GM18508 (cell line): ENCODE results near the gene CD226.
"Not testable (repeated sequence)": the region's sequence is repeated elsewhere in the genome, so short reads cannot be mapped to it uniquely, and the experiment has no call there.

Experiments
- ATAC-seq: cut with Tn5 transposase; IDR thresholded peaks from one replicate; pipeline ENCODE4 v1.9.1; 2021; ENCODE audit warnings: moderate number of reproducible peaks; ENCODE audit not compliant: insufficient read depth, unreplicated experiment

Gene CD226

GRCh38 chr18:69929041-69929774, 18.5 kb downstream of the CD226 start:
- ATAC-seq = no peak

DNA sequence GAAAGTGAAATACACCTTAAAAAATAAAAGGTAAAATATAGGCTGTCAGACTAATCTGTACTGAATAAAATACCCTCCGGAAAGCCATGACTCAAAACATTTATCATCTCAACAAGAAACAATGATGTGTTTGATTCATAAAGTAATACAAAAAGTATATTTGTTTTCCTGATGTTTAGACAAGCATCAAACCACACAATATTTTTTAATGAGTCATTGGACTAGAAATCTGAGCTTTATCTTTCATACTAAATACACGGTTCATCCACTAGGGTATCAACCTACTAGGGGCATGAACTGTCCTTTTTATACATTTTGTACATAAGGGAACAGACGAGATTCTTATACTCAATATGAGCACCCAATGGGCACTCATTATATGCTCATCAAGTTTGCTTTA, 31.3 kb downstream of the CD226 start:
- ATAC-seq = no peak

DNA sequence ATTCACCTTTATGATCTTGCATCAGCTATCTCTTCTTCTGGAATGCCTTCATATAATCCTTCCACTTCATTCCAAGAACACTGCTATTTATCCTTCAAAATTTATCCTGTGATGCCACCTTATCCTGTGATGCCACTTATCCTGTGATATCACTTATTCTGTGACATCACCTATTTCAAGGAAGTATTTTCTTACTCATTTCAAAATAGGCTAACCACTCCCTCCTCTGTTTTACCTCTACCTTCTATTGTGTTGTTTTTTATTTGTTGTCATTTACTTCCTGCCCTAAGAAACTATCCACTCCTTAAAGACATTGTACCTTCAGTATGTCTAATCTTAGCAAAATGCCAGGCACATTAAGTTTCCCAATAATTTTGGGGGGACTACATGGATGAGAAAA, 38.8 kb downstream of the CD226 start:
- no peak for ATAC-seq

GRCh38 chr18:69906765-69907164, 40.9 kb downstream of the CD226 start:
- ATAC-seq = no peak

GRCh38 chr18:69900941-69901340, 46.7 kb downstream of the CD226 start:
- no peak for ATAC-seq

DNA sequence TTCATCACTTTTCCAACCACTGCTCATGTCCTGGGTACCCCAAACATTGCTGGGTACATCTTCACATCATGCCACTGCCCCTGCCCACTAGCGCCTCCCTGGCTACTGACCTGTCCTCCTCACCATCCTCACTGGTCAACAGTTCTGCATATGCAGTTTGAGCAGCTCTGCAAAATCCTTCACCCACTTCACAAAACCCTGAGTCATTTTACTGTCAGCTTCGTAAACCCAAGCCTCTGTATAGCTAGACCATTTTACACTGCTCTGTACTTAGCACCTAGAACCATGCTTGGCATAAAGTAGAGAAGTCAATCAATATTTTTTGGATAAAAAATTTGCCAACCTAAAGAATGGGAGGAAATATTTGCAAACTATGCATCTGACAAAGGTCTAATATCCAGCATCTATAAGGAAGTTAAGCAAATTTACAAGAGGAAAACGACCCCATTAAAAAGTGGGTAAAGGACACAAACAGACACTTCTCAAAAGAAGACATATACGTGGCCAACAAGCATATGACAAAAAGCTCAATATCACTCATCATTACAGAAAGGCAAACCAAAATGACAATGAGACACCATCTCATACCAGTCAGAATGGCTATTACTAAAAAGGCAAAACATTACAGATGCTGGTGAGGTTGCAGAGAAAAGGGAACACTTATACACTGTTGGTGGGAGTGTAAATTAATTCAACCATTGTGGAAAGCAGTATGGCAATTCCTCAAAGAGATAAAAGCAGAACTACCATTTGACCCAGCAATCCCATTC, 48.3 kb downstream of the CD226 start:
- ATAC-seq = not testable (repeated sequence)

DNA sequence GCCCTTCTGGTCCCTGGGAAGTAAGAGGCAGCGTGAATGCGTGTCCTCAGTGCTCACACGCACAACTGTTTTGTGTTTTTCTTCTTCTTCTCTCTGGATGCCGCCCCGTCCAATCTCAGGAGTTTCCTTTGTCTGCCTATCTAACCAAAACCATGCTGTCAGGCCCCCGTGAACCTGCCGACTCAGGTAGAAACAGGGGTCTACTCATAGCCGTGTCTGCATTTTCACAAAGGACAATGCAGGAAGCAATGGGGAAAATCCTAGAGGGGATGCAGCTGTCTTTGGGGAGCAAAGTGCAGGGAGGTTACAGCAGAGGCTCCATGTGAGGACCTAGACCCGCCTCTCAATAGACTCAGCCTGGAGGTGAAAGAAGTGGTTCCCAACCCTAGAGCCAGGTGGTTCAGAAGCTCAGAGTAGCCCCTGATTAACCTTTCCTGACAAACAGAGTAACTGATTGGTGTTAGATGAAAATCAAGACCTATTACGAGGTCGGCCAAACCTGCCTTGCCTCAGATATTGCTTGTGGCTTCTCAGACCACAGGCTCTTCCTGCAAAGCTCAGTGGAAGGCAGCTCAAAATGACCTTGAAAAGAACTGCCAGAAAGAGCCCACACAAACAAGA, 49.3 kb downstream of the CD226 start:
- ATAC-seq = peak; percentile 40

DNA sequence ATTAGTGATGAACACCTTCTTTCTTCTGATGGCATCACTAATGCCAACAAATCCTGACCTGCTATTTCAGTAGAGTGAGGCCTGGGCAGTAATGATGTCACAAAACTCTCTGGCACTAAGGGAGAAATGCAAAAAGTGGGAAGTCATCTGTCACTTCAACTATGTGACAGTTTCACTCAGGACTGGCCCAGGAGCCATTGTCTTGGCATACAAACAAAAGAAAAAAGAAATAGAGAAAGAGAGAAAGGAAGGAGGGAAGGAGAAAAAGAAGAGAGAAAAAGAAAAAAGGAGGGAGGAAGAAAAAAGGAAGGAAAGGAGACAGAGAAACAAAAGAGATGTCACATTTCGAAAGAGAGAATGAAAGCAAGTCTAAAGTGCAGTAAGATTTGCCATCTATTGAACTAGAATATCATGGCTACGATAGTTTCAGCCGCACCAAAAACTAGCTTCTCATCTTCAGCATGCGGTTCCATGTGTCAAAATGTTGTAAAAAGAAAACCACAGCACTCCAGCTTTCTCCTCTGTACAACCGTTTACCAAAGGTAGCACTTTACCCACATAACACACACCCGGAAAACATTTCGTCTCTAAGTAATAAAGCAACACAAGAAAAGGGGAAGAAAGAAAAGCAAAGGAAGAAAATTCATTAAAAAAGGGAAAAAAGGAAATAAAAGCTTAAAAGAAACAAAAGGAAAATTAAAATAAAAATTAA, 50.1 kb downstream of the CD226 start:
- no peak for ATAC-seq

DNA sequence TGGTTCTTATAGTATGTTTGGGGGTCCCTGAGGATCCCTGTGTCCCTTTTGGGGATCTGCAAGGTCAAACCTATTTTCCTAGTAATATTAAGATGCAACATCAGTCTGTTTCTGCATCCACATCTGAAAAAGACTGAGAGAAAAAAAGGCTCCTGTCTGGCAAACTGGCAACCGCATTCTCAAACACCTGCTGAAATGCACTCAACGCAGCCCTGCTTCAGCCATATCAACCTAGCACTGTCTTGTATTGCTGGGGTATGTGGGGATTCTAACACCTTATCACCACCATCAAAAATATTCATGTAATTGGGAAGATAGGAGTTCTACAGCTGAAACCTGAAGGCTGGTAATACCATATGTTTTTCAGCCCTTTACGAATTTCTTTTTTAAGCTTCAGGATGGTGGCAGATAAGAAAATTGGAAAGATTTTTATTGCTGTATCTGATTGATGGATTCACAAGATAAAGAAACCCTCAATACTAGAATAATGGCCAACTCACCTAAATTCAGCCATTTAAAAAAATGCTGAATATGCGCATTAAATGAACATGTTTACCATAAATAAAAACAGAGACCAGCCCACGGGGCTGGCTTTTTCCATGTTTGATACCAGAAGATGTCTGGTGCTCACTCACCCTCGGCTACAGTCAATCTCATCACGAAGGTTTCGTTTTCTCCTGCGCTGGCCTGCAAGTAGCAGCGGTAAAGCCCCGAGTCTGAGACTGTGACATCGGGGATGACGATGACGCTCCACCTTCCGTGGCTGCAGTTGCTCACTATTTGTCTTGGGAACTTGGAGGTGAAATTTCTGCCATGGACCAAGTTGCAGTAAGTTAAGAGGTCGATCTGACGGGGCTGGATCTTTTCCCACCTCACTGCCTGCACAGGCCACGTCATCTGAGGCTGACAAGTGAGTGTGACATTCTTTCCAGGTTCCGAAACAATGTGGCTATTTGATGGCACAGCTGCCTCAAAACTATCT, 52.3 kb downstream of the CD226 start:
- ATAC-seq = no peak

DNA sequence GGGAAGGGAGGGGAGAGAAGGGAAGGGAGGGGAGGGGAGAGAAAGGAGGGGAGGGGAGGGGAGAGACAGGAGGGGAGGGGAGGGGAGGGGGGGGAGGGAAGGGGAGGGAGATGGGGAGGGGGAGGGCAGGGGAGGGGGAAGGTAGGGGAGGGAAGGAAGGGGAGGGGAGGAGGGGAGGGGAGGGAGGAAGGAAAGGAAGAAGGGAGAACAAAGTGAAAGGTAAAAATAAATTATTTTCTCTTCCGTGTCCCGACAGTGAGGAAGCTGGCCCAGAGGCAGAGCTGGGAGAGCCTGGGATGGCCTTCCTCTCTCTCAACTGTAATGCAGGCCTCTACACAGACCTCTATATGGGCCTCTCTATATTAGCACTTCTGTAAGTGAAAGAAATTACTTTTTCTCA, 53.2 kb downstream of the CD226 start:
- no peak for ATAC-seq

DNA sequence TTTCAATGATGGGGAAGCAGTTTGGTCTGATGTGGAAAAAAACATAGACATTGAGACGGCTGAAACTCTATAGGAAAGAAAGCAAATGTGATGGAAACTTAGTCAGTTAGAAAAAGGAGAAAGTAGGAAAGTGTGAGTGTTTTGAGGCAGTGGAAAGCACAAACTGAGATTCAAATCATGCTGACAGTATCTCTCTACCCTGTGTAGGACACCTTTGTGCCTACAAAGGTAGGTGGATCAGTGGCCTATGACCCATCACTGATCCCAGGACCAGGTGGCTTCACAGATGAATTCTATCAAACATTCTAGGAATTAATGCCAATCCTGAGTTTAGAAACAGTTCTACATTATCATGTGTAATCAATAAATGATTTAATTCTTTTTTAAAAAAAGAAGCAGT, 57.1 kb downstream of the CD226 start:
- no peak for ATAC-seq

- no peak for ATAC-seq
Observed at GRCh38 chr18:69889009-69889408, 58.7 kb downstream of the CD226 start.

GRCh38 chr18:69887256-69887655, 60.4 kb downstream of the CD226 start:
- ATAC-seq = no peak

GRCh38 chr18:69885841-69886531, 61.7 kb downstream of the CD226 start:
- ATAC-seq = peak; percentile 89

GRCh38 chr18:69885355-69885754, 62.3 kb downstream of the CD226 start:
- no peak for ATAC-seq

DNA sequence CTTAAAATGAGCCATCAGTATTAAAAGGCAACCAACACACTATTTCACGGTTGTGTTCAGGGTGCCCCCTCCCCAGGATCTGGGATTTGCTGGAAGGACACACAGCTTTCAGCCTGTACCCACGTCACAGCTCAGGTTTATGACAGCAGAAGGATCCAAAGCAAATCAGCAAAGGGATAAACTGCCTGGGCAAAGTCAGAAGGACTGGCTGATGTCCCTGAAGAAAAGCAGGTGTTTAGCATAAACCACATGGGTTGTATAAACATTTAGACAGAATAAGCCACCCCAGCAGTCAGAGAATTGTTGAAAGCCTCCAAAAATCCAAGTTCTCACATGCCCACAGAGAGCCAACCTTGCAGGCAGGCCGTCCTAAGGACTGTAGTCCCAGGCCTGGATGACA, 63.9 kb downstream of the CD226 start:
- no peak for ATAC-seq

DNA sequence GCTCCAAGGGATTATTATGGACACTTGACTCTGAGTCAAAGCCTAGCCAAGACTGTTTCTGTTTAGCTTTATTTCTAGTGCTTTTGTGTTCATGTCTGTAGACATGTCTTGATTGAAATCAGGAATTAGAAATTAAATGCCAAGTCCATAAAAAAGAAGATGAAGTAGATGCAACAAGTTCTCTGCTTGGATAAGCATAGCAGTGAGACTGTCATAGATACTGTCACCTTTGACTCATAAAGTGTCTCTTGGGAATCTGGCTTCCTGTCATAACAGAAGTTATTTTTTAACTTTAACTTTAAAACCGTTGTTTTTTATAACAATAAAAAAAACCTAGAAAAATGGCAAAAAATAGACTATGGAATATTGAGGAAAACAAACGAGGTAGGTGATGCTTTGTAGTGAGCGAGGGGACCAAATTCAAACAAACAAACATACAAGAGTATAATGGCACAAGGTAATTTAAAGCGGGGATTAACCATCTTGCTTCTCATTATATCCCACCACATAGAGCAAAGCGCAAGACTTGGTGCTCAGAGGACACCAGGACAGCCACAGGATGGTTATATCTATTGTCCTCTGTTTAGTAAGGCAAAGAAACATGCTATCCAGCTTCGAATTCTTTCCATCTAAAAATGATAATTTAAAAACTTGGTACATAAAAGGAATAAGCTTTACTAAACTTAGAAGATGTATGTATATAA, 64.6 kb downstream of the CD226 start:
- ATAC-seq = peak; percentile 25

- no peak for ATAC-seq
Observed at GRCh38 chr18:69880083-69880482, 67.6 kb downstream of the CD226 start.
